HG02588 (cell line): ENCODE measurements around the gene FBLN1.

ENCODE experiments used
- ATAC-seq: cut with Tn5 transposase; IDR thresholded peaks from one replicate; pipeline ENCODE4 v1.9.1; 2021; ENCODE audit warnings: mild to moderate bottlenecking, moderate library complexity; ENCODE audit not compliant: unreplicated experiment

FBLN1 gene

GRCh38 chr22:45503816-45504372, 1.2 kb downstream of the FBLN1 start:
- no peak for ATAC-seq

GRCh38 chr22:45504373-45505341, 2.0 kb downstream of the FBLN1 start:
- no peak for ATAC-seq

- no peak for ATAC-seq
Observed at GRCh38 chr22:45505991-45506747, 3.5 kb downstream of the FBLN1 start.

GRCh38 chr22:45506816-45507360, 4.2 kb downstream of the FBLN1 start:
- no peak for ATAC-seq

GRCh38 chr22:45507798-45508197, 5.1 kb downstream of the FBLN1 start:
- ATAC-seq = no peak

DNA sequence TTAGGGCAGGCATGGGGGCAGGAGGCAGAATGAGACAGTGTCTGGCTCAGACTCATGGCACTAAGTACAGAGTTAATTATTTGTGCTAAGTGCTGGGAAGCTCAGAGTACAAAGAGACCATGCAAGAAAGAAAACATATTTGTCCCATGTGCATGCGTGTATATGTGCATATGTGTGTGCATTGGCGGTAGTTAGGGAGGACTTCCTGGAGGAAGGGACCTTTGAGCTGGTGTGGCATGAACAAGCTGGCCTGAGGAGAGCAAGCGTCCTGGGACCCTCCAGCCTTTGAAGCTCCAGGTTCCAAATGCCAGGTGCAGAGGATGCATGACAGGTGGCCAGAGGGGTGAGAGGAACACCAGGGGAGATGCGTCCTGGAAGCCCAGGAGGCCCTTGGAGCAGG, 6.1 kb downstream of the FBLN1 start:
- no peak for ATAC-seq

DNA sequence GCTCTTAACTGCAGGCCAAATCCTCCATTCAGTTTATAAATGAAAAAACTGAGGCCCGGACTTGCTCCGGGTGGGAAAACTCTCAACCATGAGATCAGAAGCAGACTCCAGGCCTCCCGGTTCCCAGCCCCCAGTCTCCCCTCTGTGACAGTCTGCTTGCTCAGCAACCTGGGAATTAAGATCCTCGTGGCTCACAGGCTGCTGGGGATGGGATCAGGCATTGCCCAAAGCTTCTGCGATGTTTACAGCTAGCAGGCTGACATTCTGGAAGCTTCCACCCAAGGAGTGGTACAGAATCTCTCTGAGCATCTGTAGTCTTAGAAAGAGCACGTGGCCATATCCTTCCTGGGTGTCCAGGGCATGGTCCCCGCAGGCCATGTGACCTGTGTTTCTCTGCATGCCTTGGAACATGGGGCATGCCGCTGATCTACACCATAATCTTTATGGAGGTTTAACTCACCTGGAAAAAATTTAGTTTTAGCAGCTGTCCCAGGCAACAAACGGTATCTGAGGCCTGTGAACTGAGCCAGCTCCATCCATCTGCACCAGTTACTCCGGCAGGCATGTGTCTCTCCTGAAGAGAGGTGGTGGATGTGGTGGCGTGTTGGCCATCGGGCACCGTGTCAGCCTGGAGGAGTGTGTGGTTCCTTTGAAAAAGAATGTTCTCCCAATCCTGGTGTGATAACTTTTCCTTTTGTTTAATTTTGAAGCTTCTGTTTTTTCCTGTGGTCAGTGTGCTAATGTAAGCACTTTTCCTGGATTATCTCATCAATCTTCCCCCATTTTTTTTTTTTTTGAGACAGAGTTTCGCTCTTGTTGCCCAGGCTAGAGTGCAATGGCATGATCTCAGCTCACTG, 7.9 kb downstream of the FBLN1 start:
- no peak for ATAC-seq

DNA sequence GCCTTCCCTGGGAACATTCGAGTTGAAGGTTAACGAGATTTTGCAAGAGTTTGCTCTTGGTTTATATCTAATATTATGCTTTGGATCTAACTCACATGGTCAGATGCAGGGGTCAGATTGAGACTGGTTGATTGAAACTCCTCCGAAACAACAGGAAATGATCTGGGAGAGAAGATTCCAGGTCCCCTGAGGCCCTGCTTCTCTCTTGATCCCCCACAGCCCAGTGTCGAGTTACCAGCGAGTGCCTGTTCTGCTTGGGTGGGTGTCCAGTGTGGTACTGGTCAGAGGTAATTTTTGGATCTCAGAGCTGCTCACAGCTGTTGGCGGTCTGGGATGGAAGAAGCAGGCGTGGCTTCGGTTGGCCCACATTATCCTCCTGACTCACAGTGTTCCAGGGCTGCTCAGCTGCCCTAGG, 9.2 kb downstream of the FBLN1 start:
- ATAC-seq = no peak

- no peak for ATAC-seq
Observed at GRCh38 chr22:45512363-45512762, 9.7 kb downstream of the FBLN1 start.

DNA sequence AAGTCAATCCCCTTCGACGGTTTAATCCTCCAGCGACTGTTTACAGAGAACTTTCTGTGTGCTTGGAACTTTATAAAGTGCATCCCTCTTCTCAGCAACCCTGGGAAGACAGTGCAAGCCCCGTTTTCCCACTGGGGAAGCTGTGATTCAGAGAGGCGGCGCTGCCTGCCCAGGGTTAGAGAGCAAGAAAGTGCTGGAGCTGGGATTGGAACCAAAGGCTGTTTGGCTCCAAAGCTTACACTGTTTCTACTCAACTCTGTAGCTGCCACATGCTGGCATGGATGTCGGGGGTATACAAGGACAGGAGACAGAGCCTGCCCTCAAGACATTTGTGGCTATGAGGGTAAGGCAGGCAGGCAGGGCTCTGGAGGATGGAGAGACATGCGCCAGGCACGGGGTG, 13.0 kb downstream of the FBLN1 start:
- no peak for ATAC-seq

- ATAC-seq = no peak
Observed at GRCh38 chr22:45516163-45516562, 13.5 kb downstream of the FBLN1 start.

DNA sequence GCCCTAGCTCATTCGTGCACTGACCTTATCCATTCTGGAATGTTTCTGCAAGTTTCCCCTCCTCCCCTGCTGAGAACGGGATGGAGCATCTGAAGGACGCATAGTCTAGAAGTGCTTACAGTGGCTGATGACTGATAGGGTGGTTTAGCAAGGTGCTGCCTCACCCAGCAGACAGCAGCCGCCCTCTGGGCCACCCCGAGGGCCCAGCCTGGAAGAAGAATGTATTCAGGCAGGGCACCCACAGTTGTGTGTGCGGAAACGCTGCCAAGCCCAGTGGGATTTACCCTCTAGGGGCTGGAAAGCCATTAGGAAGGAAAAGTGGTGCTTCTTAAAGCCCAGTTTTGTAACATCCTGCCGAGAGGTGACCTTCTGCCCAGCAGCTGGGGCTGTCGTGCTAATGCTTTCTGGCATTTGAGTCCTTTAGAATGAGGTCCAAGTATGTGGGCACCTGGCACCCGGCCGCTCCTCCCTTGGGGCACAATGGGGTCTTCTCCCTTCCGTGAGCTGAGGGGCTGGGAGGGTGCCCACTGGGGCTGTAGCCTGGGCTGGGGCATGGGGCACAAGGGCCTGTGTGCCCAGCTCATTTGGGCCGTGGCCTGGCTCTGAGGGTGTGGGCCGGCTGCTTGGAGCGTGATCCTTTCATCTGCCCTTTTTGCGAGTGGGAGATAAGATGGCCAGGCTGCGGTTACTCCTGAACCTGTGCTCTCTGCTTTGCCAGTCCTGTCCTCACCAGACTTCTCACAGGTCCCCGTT, 14.4 kb downstream of the FBLN1 start:
- no peak for ATAC-seq

- no peak for ATAC-seq
Observed at GRCh38 chr22:45518136-45518535, 15.5 kb downstream of the FBLN1 start.

DNA sequence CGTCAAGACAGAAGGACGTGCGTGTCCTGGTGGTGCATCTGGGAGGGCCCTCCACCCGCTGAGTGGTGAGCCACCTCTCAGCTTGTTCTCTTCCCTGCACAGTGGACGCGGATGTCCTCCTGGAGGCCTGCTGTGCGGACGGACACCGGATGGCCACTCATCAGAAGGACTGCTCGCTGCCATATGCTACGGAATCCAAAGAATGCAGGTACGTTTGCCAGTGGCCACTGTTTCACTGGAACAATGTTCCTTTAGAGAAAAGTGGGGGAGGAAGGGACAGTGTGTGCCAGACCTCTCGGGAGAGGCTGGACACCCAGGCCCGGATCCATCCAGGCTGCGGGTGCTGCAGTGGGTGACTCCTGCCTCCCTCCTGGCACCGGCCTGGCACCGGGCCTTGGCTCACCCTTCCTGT, 15.9 kb downstream of the FBLN1 start:
- ATAC-seq = no peak

DNA sequence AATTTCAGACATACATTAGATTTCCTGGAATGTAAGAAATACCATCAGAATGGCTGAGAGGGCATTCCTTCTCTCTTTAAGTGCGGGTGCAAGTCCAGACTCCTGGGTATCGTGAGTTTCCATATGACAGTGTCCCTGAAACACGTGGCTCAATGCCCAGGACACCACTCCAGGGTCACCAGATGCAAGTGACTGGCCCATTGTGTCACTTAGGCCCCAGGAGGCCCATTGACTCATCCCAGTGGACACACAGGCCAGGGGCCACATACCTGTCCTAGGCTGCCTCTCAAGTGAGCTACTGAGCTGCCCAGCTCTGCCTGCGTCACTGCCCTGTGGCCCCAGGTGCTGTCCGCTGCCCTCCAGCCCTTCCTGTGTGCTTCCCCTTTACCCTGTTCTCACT, 18.5 kb downstream of the FBLN1 start:
- no peak for ATAC-seq

GRCh38 chr22:45522462-45522861, 19.8 kb downstream of the FBLN1 start:
- no peak for ATAC-seq

DNA sequence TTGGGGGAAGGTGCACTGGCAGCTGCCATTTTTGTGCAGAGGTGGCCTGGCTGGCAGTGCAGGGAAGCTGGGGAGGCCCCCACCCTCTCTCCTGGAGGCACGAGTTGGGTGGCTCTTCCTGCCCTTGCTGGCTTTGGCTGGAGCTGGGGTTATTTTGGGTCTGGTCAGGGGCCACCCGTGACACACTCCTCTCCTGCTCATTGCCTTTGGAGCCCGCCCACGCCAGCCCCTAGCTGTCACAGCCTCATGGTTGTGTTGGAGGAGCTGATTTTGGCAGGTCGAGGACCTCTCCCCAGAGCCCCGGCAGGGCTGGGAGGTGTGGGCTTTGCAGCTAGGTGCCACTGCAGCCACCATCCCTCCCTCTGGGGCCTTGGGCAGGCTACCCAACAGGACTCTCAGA, 21.5 kb downstream of the FBLN1 start:
- no peak for ATAC-seq

DNA sequence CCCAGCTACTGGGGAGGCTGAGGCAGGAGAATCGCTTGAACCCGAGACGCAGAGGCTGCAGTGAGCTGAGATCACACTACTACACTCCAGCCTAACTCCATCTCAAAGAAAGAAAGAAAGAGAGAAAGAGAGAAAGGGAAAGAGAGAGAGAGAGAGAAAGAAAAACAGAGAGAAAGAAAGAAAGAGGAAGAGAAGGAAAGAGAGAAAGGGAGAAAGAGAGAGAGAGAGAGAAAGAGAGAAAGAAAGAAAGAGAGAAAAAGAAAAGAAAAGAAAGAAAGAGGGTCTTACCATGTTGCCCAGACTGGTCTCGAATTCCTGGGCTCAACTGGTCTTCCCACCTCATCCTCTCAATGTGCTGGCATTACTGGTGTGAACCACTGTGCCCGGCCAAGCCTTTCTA, 22.3 kb downstream of the FBLN1 start:
- no peak for ATAC-seq

GRCh38 chr22:45525480-45525879, 22.8 kb downstream of the FBLN1 start:
- no peak for ATAC-seq

GRCh38 chr22:45526281-45526680, 23.6 kb downstream of the FBLN1 start:
- no peak for ATAC-seq
